ENCODE measurements around the gene WIF1. TPM values are rescaled to one million over a fixed set of nuclear protein-coding genes. Genes with fewer than 3 reads are reported as not detected.

WIF1 gene
- total RNA-seq, 8 experiments from 2014 or later, result 0.19 to 0.50 (median 0.36) TPM; not detected in 3

DNA sequence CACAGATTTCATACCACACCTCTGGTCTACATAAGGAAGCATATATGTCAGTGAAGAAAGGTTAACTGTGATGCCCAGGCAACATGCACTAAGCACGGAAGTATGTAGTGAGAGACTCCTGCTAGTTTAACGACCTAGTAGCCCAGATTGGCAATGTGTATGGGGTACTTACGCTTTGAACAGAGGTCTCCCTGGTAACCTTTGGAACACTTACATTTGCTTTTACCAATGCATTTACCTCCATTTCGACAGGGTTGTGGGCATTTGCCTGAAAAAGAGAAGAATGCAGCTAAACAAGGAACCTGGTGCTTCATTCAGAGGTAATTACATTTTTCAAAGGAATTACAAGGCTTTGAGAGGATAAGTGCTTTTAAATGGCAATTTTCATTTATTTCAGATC lies 65.2 kb downstream of the WIF1 start:
- 0 to 52% (median 32%) methylated on average over 1 to 4 of the region's 4 CpGs; no CpG with 5 or more reads in 2 of the 10 experiments for WGBS, 10 experiments
- in situ Hi-C loops (cut with MboI; ENCODE audit: low pct_unique_long_range_greater_than_20kb in 2 of 9, low sequenced_read_pairs in 9 of 9, unreplicated experiment in 9 of 9), result no loop called here
- H3K4me1 ChIP-seq (replicated peaks in 1 of 2), result no peaks in the 10 kb centered on the region
- H3K27ac ChIP-seq, result no peak overlapping the region
- no peak overlapping the region for H3K4me3 ChIP-seq
- peak in 1 of 8 experiments; percentile 73 for ATAC-seq (replicated peaks in 6 of 8)

DNA sequence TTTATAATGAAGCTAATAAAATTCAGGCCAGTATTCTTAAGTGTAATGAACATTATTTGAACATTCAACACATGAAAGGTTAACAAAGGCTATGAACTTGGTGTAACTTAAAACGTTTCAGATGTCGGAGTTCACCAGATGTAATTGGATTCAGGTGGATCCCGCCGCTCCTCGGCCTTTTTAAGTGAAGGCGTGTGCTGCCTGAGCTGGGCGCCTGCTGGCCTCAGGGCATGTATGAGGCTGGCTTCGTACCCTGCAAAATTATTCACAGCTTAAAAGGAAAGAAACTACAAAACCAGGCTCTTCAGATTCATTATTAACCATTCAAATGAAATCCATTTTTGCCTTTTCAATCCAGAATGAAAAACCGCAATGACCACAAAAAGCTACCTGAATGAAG lies 69.9 kb downstream of the WIF1 start:
- H3K4me1 ChIP-seq (replicated peaks in 1 of 2), result no peaks in the 10 kb centered on the region
- in situ Hi-C loops (cut with MboI; ENCODE audit: low pct_unique_long_range_greater_than_20kb in 2 of 9, low sequenced_read_pairs in 9 of 9, unreplicated experiment in 9 of 9), result no loop called here
- WGBS, 10 experiments, result 0 to 100% (median 36%) methylated on average over 1 to 8 of the region's 9 CpGs; no CpG with 5 or more reads in 2 of the 10 experiments
- H3K4me3 ChIP-seq, result no peak overlapping the region
- peak in 3 of 8 experiments; percentile 46 to 53 (median 53) for ATAC-seq (replicated peaks in 6 of 8)
- no peak overlapping the region for H3K27ac ChIP-seq

DNA sequence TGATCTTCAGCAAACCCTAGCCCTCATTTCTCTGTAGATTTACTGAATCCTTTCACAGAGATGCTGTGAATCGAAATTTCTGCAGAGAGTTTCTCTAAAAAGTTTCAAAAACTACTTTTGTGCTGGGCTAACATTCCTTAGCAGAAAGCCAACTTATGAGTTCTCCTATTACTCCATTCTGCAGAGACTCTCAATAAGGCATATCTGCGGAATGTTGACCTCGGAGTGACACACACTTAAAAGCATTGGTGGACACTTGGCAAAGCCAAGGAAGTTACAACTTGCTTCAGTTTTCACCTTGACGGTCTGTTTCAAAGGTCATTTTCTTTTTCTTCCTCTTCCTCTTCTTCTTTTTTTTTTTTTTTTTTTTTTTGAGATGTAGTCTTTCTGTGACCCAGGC lies 75.8 kb downstream of the WIF1 start:
- Histone ChIP-seq H3K4me3 (no peak overlapping the region), H3K4me1 (replicated peaks in 1 of 2) (no peaks in the 10 kb centered on the region), H3K27ac (no peak overlapping the region)
- 53 to 94% (median 80%) methylated on average over 3 to 4 of the region's 4 CpGs; no CpG with 5 or more reads in 1 of the 10 experiments for whole genome bisulfite sequencing, 10 experiments
- in situ Hi-C loops (cut with MboI; ENCODE audit: low pct_unique_long_range_greater_than_20kb in 2 of 9, low sequenced_read_pairs in 9 of 9, unreplicated experiment in 9 of 9), result no loop called here
- ATAC-seq (replicated peaks in 6 of 8), result no peak

DNA sequence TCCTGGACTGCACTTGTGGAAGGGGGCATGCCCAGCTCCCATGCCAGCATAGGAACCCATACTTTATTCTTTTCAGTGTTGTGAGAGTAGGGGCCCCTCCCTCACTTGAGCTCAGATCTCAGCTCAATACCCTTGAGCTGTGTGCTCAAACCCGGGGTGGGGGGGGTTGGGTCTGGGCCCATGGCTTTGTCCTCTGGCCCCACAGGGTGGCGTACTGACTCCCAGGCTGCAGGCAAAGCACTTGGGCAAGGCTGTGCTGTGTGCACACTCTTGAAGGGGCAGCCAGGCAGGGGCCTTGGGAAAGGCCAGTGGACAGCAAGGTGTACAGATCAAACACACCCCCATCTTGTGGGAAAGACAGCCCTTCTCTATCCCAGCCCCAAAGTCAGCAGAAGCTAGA lies 81.8 kb downstream of the WIF1 start:
- H3K27ac ChIP-seq, result no peak overlapping the region
- ATAC-seq (replicated peaks in 6 of 8), result no peak

DNA sequence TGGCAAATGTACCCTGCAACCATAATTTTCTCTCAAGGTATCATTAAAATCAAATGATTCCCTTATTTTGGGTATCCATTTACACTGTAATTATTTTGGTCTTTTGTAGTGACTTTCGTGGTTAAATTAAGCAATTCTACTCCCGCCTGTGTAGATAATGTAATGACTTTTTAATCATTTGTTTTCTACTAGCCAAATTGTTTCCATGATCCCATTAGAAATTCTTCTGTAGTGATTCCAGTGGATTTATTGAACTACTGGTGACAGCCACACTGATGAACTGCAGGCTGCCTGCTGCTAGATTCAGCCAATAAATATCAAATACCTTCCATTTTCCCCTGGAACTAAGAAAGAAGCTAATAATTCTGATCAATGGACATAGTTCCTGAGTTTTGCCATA lies 96.0 kb downstream of the WIF1 start:
- 0 to 84% (median 54%) methylated on average over 1 to 2 of the region's 2 CpGs; no CpG with 5 or more reads in 2 of the 10 experiments for WGBS, 10 experiments

More for the DNA sequence above, 81.8 kb downstream of the WIF1 start:
- Histone ChIP-seq H3K4me3 (no peak overlapping the region), H3K4me1 (replicated peaks in 1 of 2) (no peaks in the 10 kb centered on the region)
- in situ Hi-C loops (cut with MboI; ENCODE audit: low pct_unique_long_range_greater_than_20kb in 2 of 9, low sequenced_read_pairs in 9 of 9, unreplicated experiment in 9 of 9), result no loop called here
- 0 to 40% (median 0%) methylated on average over 1 to 2 of the region's 2 CpGs; no CpG with 5 or more reads in 7 of the 10 experiments for WGBS, 10 experiments

DNA sequence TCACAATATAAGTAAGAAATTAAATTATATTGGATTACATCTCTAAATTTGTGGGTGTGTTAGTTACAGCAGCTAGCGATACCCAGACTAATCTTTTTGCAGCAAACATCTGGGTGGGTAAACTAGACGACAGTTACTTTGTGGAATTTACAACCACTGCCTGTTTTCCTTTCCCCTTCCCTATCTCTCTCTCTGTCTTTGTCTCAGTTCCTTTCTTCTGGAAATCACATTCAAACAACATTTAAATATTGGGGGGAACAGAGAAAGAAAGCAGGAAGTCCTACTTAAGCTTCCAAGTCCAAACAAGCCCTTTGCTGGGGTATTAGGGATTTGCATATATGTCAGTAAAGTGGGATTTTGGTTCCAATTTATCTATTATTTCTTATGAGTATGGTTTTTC lies 97.6 kb downstream of the WIF1 start:
- Histone ChIP-seq H3K4me1 (replicated peaks in 1 of 2) (peaks cover 0 to 12% of the 10 kb centered on the region in 2 donors), H3K27ac (no peak overlapping the region), H3K4me3 (no peak overlapping the region)
- 17 to 100% (median 62%) methylated on average over 1 to 2 of the region's 2 CpGs; no CpG with 5 or more reads in 1 of the 10 experiments for WGBS, 10 experiments
- no peak for ATAC-seq (replicated peaks in 6 of 8)
- in situ Hi-C loops (cut with MboI; ENCODE audit: low pct_unique_long_range_greater_than_20kb in 2 of 9, low sequenced_read_pairs in 9 of 9, unreplicated experiment in 9 of 9), result no loop called here

More for the DNA sequence above, 96.0 kb downstream of the WIF1 start:
- peak in 1 of 8 experiments; percentile 68 for ATAC-seq (replicated peaks in 6 of 8)
- Histone ChIP-seq H3K27ac (no peak overlapping the region), H3K4me3 (no peak overlapping the region), H3K4me1 (replicated peaks in 1 of 2) (peaks cover 0 to 12% of the 10 kb centered on the region in 2 donors)
- in situ Hi-C loops (cut with MboI; ENCODE audit: low pct_unique_long_range_greater_than_20kb in 2 of 9, low sequenced_read_pairs in 9 of 9, unreplicated experiment in 9 of 9), result no loop called here

DNA sequence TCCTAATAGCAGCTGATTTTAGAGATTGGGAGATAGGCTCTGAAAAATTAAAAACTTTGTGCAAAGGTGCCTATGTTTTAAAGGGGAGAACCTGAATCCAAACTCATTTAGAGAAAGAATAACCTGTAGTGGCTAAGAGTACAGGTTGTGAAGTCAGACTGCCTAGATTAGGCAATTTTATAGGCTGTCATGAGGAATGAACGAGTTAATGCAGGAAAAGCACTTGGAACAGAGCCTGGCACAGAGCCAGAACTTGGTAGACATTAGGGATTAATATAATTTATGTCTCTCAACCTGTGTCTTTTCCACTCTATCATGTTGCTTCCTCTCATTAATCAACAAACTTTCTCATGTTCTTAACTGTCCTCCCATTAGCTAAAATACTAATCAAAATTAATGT lies 98.1 kb downstream of the WIF1 start:
- no peak for ATAC-seq (replicated peaks in 6 of 8)
- no peak overlapping the region for H3K4me3 ChIP-seq
- no peak overlapping the region for H3K27ac ChIP-seq
- in situ Hi-C loops (cut with MboI; ENCODE audit: low pct_unique_long_range_greater_than_20kb in 2 of 9, low sequenced_read_pairs in 9 of 9, unreplicated experiment in 9 of 9), result no loop called here
- peaks cover 0 to 12% of the 10 kb centered on the region in 2 donors for H3K4me1 ChIP-seq (replicated peaks in 1 of 2)
- 0 to 100% (median 38%) methylated on average over 1 of the region's 1 CpG; no CpG with 5 or more reads in 1 of the 10 experiments for WGBS, 10 experiments

DNA sequence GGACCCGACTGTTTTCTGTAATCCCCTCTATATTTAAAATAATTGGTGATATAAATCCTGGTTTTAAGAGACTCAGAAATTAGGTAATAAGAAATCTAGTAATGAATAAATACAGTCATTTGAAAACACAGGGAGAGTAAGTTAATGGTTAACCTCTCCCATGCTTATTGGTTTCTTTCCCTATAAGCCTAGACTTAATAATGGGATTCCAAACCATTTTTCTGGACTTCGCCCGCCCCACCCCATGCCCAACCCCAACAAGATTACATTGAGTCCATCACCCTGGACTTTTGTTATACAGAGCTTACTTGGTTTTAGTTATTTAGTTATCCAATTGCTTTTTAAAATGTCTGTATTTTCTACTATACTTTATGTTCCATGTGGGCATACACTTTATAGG lies 98.7 kb downstream of the WIF1 start:
- H3K27ac ChIP-seq, result no peak overlapping the region
- peaks cover 0 to 12% of the 10 kb centered on the region in 2 donors for H3K4me1 ChIP-seq (replicated peaks in 1 of 2)
- ATAC-seq (replicated peaks in 6 of 8), result no peak
- in situ Hi-C loops (cut with MboI; ENCODE audit: low pct_unique_long_range_greater_than_20kb in 2 of 9, low sequenced_read_pairs in 9 of 9, unreplicated experiment in 9 of 9), result no loop called here
- H3K4me3 ChIP-seq, result no peak overlapping the region
- WGBS, 10 experiments, result 38 to 100% (median 89%) methylated on average over 1 to 3 of the region's 3 CpGs; no CpG with 5 or more reads in 3 of the 10 experiments

DNA sequence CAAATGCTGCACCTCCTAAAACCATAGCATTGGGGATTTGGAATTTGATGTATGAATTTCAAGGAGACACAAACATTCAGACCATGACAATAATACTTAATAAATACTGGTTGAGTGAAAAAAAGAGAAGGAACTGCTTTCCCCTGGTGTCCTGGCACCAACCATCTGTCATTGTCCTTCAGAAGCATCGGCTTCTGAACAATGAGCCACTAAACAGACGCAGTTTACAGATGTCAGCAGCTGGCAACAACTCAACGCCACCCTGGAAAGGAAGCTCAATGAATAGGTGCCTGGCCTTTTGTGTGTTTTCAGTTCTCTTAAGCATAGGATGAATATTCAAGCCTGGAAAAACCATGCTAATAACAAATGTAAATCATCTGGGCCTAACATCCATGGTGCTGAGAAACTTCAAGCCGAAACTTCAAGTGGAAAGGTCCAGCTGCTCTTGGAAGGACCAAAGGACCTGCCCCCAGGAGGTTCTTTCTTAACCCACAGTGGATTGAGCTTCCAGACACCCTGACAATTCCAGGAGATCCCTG lies 101.3 kb downstream of the WIF1 start:
- no peak overlapping the region for H3K27ac ChIP-seq
- H3K4me3 ChIP-seq, result no peak overlapping the region
- peak in 3 of 8 experiments; percentile 42 to 73 (median 55) for ATAC-seq (replicated peaks in 6 of 8)
- peaks cover 0 to 5% of the 10 kb centered on the region in 2 donors for H3K4me1 ChIP-seq (replicated peaks in 1 of 2)
- 0 to 75% (median 51%) methylated on average over 2 to 4 of the region's 4 CpGs; no CpG with 5 or more reads in 3 of the 10 experiments for WGBS, 10 experiments
- in situ Hi-C loops (cut with MboI; ENCODE audit: low pct_unique_long_range_greater_than_20kb in 2 of 9, low sequenced_read_pairs in 9 of 9, unreplicated experiment in 9 of 9), result no loop called here

DNA sequence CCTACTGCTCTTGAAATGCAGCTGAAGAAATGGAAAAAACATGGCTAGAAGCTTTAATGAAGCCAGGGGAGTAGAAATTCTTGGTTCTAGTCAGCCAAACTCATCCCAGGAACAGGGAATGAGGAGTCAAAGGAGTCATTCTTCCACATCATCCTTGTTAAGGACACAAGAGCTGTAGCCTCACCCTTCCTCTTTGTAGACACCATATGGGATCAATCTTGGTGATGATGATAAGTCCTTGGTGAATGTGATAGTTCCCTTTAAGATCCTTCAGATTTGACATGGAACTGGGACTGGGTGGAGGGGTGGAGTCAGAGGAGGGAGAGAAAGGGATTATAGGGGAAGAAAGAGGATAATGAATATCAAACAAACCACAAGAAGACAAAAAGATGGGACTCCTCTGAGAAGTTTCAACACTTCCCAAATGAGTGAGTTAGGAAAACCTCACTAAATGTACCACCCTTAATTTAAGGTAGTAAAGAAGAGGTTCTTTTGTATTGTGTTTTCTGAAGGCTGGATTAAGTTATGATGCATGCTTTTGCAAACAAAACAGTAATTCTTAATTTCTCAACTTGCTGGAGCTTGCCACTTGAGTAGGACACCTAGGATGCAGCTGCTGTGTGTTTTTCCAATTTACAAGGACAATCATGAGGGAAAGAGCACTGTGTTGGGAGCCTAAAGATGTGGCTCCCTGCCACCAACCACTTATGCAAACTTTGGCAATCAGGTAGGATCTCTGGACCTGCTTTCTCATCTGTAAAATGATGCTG lies 104.0 kb downstream of the WIF1 start:
- in situ Hi-C loops (cut with MboI; ENCODE audit: low pct_unique_long_range_greater_than_20kb in 2 of 9, low sequenced_read_pairs in 9 of 9, unreplicated experiment in 9 of 9), result no loop called here
- no peak overlapping the region for H3K27ac ChIP-seq
- ATAC-seq (replicated peaks in 6 of 8), result no peak
- no peaks in the 10 kb centered on the region for H3K4me1 ChIP-seq (replicated peaks in 1 of 2)
- H3K4me3 ChIP-seq, result no peak overlapping the region

DNA sequence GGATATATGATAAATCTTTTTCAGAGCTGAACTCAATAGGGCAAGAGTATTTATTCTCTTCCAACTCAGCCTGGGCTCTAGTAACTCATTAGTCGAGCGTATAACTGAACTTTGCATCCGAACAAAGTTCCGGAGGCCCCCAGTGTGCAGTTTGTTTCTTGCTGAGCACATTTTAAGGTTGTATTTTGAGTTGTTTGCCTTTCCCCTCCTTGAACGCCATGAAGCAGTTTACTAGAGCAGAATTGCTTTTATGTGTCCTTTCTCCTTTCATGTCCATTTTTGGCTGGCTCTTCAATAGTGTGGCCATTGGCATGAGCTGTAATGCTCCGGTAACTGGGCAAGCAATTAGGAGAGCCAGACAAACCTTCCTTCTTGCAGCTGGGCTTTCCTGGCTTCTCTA lies 105.3 kb downstream of the WIF1 start:
- no peak for ATAC-seq (replicated peaks in 6 of 8)
- H3K4me3 ChIP-seq, result no peak overlapping the region
- no peak overlapping the region for H3K27ac ChIP-seq
- in situ Hi-C loops (cut with MboI; ENCODE audit: low pct_unique_long_range_greater_than_20kb in 2 of 9, low sequenced_read_pairs in 9 of 9, unreplicated experiment in 9 of 9), result no loop called here
- WGBS, 10 experiments, result 37 to 100% (median 69%) methylated on average over 1 to 6 of the region's 6 CpGs; no CpG with 5 or more reads in 1 of the 10 experiments
- no peaks in the 10 kb centered on the region for H3K4me1 ChIP-seq (replicated peaks in 1 of 2)

DNA sequence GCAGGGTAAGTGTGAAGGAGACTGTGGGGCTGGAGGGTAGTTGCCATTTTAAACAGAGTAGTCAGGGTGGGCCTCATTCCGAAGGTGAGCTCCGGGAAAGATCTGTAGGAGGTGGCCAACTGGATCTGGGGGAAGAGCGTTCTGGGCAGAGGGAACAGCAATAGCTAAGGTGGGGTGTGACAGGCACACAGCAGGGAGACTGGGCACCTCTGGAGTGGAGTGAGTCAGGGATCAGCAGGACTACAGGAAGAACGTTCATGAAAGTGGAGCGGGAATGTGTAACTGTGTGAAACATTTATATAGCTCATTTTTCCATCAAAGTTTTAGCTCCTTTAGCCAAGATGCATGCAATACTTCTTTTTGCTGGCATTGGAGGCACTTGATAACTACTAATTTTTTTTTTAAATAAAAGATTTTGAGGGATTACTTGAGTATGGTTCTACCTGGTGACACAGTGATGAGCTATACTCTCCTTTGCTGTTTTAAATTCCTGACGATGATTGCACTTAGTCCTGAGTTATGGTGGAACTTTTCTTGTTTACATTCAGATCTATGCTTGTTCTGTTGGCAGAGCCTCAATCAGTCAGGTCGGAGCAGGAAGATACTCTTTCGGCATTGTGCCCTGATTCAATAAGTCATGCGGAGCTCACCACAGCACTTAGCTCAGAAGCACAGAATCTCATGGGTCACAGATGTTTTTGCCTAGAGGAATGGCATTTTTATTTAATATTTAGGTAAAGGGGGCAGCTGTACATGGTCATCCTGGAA lies 106.4 kb downstream of the WIF1 start:
- ATAC-seq (replicated peaks in 6 of 8), result no peak
- H3K27ac ChIP-seq, result no peak overlapping the region
- 34 to 95% (median 85%) methylated on average over 1 to 7 of the region's 9 CpGs for WGBS, 10 experiments
- no peak overlapping the region for H3K4me3 ChIP-seq
- H3K4me1 ChIP-seq (replicated peaks in 1 of 2), result no peaks in the 10 kb centered on the region
- in situ Hi-C loops (cut with MboI; ENCODE audit: low pct_unique_long_range_greater_than_20kb in 2 of 9, low sequenced_read_pairs in 9 of 9, unreplicated experiment in 9 of 9), result no loop called here

DNA sequence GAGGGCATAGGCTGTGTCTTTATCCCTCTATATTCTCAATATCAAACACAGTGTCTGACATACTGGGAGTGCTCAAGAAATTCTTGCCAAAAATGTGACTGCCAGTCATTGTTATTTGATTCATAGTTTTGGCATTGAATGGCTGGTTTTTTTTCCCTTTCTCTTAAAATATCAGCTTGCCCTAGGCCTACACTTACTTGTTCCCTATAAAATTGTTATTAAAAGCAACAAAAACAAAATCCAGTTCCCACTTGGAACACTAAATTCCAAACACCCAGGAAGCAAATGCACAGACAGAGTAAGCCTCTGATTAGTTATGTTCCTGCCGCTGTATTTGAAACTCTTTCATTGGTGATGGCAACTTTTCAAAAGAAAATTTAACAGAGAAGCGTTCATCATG lies 110.7 kb downstream of the WIF1 start:
- no peaks in the 10 kb centered on the region for H3K4me1 ChIP-seq (replicated peaks in 1 of 2)
- H3K27ac ChIP-seq, result no peak overlapping the region
- WGBS, 10 experiments, result 7 to 100% (median 66%) methylated on average over 1 to 2 of the region's 2 CpGs; no CpG with 5 or more reads in 4 of the 10 experiments
- H3K4me3 ChIP-seq, result no peak overlapping the region
- no peak for ATAC-seq (replicated peaks in 6 of 8)
- in situ Hi-C loops (cut with MboI; ENCODE audit: low pct_unique_long_range_greater_than_20kb in 2 of 9, low sequenced_read_pairs in 9 of 9, unreplicated experiment in 9 of 9), result no loop called here

Data from motor neuron (in vitro differentiated cells).